GM12891 (cell line): ENCODE measurements around the gene OVCH1.
A peak's percentile ranks its signal among the peaks of the same experiment; 100 is the strongest.
"Not testable (repeated sequence)": the region's sequence is repeated elsewhere in the genome, so short reads cannot be mapped to it uniquely, and the experiment has no call there.

ENCODE experiments used
- DNase-seq: peaks from one replicate; pipeline ENCODE4 v3.0.0; 2011; ENCODE audit warnings: low spot score; ENCODE audit not compliant: insufficient read length
- FAIRE-seq: peaks from 2 replicates; lab custom pipeline; 2011; peaks lifted over from hg19 to GRCh38; lab: Jason Lieb, UNC
- PAX5 ChIP-seq: IDR thresholded peaks from 2 replicates; pipeline ENCODE4 v1.6.1; 2011; ENCODE audit warnings: low read length, moderate library complexity, mild to moderate bottlenecking; ENCODE audit not compliant: insufficient read depth, severe bottlenecking
- POLR2A ChIP-seq: IDR thresholded peaks from 2 replicates; pipeline ENCODE4 v1.6.1; 2011; ENCODE audit warnings: low read depth, low read length, control low read depth
- POLR2AphosphoS5 ChIP-seq: IDR thresholded peaks from 2 replicates; pipeline ENCODE4 v1.6.1; 2011; ENCODE audit warnings: low read depth, low read length, control low read depth
- POU2F2 ChIP-seq: IDR thresholded peaks from 2 replicates; pipeline ENCODE4 v1.6.1; 2011; ENCODE audit warnings: low read depth, mild to moderate bottlenecking, control low read depth, low read length, moderate library complexity
- SPI1 ChIP-seq: IDR thresholded peaks from 2 replicates; pipeline ENCODE4 v1.6.1; 2011; ENCODE audit warnings: low read depth, low read length, control low read depth
- TAF1 ChIP-seq: IDR thresholded peaks from 2 replicates; pipeline ENCODE4 v1.6.1; 2011; ENCODE audit warnings: low read depth, low read length, control low read depth

The OVCH1 gene

DNA sequence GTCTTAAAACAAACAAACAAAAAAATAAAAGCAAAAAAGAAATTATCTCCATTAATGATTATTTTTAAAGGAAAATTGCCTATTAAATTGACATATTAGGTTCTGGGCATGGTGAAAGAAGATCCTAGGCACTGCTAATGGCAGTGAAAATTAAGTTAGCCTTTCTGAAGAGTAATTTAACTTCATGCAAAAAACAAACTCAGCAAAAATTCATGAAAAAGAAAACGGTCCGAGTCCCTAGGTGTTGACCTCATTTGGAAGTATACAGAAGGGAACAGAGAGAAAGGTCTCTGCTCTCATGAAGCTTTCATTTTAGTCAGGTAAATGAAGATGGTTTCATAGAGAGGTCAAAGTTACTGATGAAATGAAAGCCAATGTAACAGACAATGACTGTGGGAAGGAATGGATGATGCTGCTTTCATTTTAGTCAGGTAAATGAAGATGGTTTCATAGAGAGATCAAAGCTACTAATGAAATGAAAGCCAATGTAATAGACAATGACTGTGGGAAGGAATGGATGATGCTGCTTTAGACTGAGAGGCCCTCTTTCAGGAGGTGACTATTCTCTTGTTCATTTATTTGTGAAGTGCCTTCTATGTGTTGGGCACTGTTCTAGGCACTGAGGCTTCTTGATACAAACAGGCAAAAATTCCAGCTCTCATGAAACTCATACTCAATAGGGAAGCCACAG, 50.1 kb downstream of the OVCH1 start:
- DNase-seq = no peak
- FAIRE-seq = no peak
- TF ChIP-seq POU2F2 (no peak), POLR2A (no peak), PAX5 (no peak), SPI1 (no peak), POLR2AphosphoS5 (no peak)

DNA sequence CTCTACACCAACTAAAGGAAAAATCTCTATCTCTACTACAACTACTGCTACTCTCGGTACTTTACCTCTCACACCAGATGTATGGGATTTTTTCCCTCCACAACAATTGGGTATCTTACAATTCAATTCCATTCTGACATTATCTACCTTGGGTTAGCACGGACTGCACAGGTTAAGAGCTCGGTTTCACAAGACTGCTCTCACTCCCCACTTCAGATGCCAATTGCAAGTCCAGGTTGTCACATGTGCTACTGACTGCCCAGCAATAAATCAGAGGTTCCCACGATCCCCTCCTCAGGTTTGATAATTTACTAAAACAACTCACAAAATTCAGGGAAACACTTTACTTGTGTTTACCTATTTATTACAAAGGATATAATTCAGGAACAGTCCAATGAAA, 58.0 kb downstream of the OVCH1 start:
- DNase-seq = no peak
- TF ChIP-seq TAF1 (no peak), SPI1 (no peak), POLR2AphosphoS5 (no peak), PAX5 (no peak), POLR2A (no peak), POU2F2 (no peak)
- FAIRE-seq = no peak

DNA sequence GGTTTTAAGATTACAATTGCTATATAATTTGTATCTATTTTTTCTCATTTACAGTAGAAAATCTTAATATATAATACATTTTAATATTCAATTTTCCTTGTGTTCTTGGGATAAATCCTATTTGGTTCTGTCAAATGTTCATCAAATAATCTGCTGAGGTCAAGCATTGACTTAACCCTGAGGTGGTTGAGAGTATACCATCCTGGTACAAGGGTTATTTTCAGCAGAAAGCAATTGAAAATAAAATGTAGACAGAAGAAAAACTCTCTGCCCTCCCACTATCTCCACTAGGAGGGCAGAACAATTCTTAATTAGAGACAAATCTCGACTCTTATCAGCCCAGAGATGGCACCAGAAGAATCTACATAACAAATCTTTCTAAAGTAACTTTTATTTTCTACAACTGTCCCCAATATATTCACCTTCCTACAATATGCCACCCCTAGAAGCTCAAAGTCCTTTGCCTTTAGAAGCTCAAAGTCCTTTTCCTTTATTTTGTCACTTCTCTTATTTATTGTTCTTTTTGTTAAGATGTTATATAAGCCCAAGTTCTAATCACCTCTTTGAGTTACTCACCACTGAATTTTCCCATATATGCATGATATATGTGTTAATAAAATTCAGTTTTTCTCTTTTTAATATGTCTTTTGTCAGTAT, 58.6 kb downstream of the OVCH1 start:
- DNase-seq (no peak), FAIRE-seq (no peak)
- TF ChIP-seq POLR2A (no peak), PAX5 (no peak), POU2F2 (no peak), POLR2AphosphoS5 (no peak), TAF1 (no peak), SPI1 (no peak)

DNA sequence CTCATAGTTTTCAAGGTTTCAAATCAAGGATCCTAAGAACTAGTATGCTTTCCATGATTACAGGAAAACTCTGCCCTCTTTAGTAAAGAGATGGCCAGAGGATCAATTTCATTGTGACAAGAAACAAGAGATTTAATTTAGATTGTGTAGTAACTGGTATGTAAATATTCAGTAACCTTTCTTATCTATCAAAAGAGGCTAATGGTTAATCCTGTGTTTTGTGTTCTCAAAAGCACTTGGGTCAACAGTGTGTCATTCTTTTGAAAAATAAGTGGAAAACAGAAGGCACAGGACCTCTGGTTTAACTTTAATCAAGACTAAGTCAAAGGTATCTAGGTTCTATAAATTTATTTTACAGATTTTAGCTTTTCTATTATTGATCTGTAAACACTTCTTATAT, 59.9 kb downstream of the OVCH1 start:
- TF ChIP-seq TAF1 (no peak), POU2F2 (no peak), POLR2A (no peak), POLR2AphosphoS5 (no peak), SPI1 (no peak), PAX5 (no peak)
- no peak for DNase-seq
- no peak for FAIRE-seq

DNA sequence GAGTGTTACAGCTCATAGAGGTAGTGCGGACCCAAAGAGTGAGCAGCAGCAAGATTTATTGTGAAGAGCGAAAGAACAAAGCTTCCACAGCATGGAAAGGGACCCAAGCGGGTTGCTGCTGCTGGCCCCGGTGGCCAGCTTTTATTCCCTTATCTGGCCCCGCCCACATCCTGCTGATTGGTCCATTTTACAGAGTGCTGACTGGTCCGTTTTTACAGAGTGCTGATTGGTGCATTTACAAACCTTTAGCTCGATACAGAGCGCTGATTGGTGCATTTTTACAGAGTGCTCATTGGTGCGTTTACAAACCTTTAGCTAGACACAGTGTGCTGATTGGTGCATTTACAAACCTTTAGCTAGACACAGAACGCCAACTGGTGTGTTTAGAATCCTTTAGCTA, 60.7 kb downstream of the OVCH1 start:
- not testable (repeated sequence) for DNase-seq, FAIRE-seq

DNA sequence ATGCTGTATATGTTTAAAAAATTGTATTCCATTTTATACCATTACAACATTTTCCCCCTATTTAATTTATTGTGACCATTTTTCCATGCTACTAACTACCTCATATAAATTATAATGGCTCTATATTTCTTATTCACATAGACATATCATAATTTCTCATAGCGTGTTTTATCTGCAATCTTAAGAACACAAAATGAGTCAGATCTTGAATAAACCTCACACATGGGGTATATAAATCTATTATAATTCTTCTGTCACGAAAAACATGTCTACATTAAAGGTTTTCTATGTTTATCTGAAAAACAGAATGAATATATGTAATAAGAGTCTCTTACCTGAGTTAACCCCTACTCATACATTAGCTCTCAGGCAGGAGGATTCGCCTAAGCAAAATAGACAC, 66.0 kb downstream of the OVCH1 start:
- TF ChIP-seq POLR2AphosphoS5 (no peak), SPI1 (no peak), TAF1 (no peak), PAX5 (no peak), POU2F2 (no peak), POLR2A (no peak)
- FAIRE-seq (no peak), DNase-seq (no peak)

DNA sequence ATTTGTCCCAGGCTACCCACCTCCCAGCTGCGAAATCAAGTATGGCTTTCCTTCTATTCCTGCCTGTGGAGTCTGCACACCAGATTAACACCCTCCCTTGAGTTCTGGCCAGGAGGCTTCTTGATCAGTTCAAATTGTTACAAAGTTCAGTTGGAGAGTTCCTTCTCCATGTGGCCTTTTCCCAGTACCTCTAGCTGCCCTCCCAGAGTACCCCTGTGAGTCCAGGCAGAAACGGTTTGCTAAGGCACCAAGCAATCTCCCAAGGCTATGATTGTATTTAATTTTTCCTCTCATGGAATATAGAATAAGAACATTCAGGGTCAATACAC, 66.8 kb downstream of the OVCH1 start:
- FAIRE-seq = no peak
- DNase-seq = no peak
- TF ChIP-seq POLR2A = no peak
- TF ChIP-seq SPI1 = no peak
- TF ChIP-seq TAF1 = no peak
- TF ChIP-seq PAX5 = no peak
- TF ChIP-seq POLR2AphosphoS5 = no peak
- TF ChIP-seq POU2F2 = no peak

DNA sequence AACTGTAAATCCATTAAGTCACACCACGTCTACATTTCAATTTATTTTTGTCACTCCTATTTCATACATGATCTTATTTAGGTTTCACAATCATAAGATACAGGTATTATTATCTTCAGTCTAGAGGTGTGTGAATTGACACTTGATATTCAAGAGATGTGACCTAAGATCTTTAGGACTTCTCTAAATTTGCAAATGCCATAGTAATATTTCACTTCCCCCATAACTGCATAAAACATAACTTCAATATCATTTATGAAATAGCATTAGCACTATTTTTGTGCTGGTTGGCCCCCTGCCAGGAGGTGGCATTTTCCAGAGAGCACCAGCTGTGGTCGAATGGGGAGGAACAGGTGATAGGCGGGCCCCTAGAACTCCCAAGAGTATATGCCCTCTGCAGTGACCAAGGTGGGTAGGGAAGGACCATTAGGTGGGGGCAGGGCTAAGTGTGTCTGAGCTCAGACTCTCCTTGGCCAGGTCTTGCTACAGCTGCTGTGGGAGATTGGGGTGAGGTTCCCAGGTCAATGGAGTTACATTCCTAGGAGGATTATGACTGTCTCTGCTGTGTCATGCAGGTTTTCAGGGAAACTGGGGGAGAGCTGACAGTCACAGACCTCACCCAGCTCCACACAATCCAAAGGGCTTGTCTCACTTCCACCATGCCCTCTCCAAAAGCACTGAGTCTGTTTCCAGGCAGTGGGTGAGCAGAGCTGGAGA, 67.3 kb downstream of the OVCH1 start:
- TF ChIP-seq POU2F2 (no peak), TAF1 (no peak), POLR2AphosphoS5 (no peak), POLR2A (no peak), PAX5 (no peak), SPI1 (no peak)
- FAIRE-seq (no peak), DNase-seq (no peak)

DNA sequence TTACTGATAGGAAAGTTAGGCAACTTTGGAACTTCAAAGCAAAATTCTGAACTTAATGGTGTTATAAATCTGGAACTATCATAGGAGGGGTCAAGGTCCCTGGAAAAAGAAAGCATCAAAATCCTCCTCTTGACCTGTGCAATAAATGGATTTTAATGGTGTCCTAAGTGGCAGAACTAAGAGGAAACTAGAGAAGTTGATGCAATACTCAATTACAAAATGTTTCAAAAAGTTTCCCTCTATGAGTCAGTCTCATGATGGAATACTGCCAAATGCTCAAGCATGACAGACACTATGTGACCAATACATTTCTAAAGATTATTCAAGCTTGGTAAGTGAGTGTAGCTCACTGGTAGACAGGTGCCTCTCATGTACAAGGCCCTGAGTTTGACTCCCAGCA, 68.9 kb downstream of the OVCH1 start:
- DNase-seq (no peak), FAIRE-seq (peak; percentile 68)
- TF ChIP-seq POLR2A (no peak), SPI1 (no peak), PAX5 (no peak), POLR2AphosphoS5 (no peak), POU2F2 (no peak), TAF1 (no peak)

DNA sequence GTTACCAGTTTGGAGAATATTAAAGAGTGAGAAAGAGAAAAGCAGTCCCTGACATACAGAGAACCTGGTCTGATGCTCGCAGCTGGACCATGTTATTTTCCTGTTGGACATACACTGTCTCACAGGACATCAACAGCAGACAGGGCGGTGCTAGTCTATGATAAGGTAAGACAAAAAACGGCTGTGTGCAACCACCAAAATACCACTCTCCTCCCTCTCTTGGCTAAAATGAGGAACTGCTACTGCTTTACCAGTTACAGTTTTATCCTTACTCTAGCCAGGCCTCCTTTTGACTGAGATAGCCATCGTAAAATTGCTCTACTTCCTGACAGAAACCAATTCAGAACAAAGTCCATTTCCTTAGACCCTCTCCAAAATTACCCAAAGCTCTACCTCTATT, 69.5 kb downstream of the OVCH1 start:
- no peak for TF ChIP-seq POU2F2
- TF ChIP-seq SPI1 = peak; percentile 98
- DNase-seq (peak; percentile 24), FAIRE-seq (peak; percentile 81)
